SHP77 (cell line): ENCODE results near the gene ZNF133.
"Not testable (repeated sequence)": the region's sequence is repeated elsewhere in the genome, so short reads cannot be mapped to it uniquely, and the experiment has no call there.

Experiments
- DNase-seq, 2 experiments: peaks; one replicate each; lab custom pipeline; 2025; lab: John Stamatoyannopoulos, UW

The ZNF133 gene

GRCh38 chr20:18287915-18288748, at the start of gene ZNF133:
ZNF133 (plus strand) TSS chr20:18288527; CDS start chr20:18305687, 17,160 bp downstream.
- DNase-seq, result peak; percentile 95 to 97

DNA sequence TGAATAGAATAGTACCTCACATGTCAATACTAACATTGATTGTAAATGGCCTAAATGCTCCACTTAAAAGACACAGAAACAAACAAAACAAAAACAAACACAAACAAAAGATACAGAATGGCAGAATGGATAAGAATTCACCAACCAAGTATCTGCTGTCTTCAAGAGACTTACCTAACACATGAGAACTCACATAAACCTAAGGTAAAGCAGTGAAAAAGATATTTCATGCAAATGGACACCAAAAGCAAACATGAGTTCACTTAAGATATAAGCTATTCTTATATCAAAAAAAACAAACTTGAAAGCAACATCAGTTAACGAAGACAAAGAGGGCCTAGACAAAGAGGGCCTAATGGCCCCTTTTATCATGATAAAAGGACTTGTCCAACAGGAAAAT, 47.3 kb upstream of the ZNF133 start:
- DNase-seq, result no peak

GRCh38 chr20:18243802-18244201, 44.5 kb upstream of the ZNF133 start:
- DNase-seq, result no peak

DNA sequence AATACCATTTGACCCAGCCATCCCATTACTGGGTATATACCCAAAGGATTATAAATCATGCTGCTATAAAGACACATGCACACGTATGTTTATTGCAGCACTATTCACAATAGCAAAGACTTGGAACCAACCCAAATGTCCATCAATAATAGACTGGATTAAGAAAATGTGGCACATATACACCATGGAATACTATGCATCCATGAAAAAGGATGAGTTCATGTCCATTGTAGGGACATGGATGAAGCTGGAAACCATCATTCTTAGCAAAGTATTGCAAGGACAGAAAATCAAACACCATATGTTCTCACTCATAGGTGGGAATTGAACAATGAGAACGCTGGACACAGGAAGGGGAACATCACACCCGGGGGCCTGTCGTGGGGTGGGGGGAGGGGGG, 39.8 kb upstream of the ZNF133 start:
- DNase-seq, result not testable (repeated sequence)

DNA sequence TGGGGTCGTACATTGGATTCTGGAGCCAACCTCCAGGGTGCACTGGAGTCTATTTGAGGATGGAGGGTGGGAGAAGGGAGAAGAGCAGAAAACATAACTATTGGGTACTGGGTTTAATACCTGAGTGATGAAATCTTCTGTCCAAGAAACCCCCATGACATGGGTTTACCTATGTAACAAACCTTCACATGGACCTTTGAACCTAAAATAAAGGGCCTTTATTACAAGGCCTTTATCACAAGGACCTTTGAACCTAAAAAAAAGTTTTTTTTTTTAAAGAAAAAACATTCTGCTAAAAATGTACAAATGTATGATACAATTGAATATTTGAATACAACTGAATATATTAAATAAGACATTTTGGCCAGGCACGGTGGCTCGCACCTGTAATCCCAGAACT, 38.1 kb upstream of the ZNF133 start:
- no peak for DNase-seq

GRCh38 chr20:18252597-18253451, 35.5 kb upstream of the ZNF133 start:
- DNase-seq, result no peak

DNA sequence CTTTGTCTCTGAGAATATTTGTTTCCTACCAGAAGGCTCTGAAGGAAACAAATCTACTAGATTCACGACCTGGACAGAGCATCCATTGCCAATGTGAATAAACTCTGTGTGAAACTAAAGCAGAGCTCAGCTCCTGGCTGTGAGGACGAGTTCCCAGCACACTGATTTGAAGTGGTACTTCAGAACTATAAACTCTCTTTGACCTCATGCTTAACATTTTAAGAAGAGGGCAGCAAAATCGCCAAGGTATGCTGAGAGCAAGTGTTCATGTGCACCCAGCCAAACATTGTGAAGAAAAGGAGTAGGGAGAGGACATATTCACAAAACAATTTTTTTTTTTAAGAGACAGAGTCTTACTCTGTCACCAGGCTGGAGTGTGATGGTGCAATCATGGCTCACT, 33.7 kb upstream of the ZNF133 start:
- DNase-seq, result no peak

DNA sequence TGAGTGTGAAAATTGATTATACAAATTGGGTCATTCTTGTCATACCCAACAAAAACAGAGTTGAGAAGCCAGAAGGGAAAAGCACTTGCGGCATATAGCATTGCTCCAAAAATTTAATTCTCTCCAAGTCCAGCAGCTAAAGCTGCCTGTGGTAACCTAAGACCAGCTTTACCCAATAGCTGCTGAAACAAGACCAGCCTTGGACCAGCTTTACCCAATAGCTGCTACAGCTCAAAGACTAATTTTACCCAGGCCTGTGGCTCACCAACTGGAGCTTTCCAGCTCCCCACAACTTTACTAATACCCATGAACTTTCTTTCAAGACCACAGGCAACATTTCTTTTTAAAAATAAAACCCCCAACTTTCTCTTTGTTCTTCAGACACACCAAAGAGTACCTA, 32.8 kb upstream of the ZNF133 start:
- DNase-seq, result no peak

- no peak for DNase-seq
These were observed 31.8 kb upstream of the ZNF133 start for GRCh38 chr20:18256440-18257090.

GRCh38 chr20:18258126-18258860, 30.0 kb upstream of the ZNF133 start:
- peak in 1 of 2 experiments; percentile 24 for DNase-seq

GRCh38 chr20:18259730-18260129, 28.6 kb upstream of the ZNF133 start:
- no peak for DNase-seq

DNA sequence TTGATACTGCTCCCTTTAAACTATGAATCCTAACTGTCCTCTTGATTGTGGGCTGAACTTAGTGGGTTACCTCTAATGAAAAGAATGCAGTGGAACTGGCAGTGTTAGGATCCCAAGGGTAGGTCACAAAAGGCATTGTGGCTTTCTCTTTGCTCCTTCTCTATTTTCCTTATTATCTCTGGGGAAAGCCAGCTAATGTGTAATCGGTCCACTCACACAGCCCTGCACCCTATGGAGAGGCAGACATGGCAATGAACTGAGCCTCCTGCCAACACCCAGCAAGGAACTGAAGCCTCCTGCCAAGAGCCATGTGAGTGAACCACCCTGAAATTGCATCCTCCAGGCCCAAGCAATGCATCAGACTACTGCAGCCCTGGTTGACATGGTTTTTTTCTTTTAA, 24.6 kb upstream of the ZNF133 start:
- DNase-seq, result no peak

DNA sequence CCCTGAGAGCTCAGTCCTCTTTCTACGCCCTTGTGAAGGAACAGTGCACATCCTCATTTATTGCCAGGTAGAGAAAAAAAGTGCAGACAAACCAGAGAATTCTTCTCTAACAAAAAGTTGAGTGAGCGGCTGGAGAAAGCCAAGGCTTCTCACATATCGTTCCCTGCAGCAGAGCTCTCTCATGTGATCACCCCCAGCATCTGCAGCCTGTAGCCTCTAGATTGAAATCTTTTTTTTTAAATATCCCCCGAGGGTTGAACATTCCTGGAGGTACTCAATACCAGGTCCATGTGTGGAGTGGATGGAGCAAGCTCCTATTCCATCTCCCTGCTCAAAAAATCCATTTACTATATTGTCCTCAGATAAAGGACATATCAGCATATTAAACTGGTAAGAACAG, 22.9 kb upstream of the ZNF133 start:
- no peak for DNase-seq

- DNase-seq, result no peak
These were observed 22.0 kb upstream of the ZNF133 start for GRCh38 chr20:18266282-18266681.

- no peak for DNase-seq
These were observed 20.5 kb upstream of the ZNF133 start for GRCh38 chr20:18267815-18268214.

DNA sequence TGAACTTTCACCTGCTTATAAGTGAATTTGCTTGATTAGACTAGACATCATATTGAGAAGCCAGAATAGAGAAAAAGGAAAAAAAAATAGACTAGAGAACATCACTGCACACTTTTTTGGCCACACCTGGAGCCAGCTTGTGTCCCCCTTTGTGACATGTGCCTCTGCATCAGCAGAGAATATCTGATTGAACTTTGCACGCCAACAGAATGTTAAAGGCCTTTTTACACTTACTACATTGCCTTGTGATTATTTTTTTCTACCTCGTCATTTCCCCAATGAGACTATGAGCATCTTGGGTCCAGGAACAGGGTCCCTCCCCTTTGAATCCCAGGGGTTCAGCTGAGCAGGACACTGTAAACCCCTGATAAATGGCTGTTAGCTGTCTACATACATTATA, 17.2 kb upstream of the ZNF133 start:
- no peak for DNase-seq

DNA sequence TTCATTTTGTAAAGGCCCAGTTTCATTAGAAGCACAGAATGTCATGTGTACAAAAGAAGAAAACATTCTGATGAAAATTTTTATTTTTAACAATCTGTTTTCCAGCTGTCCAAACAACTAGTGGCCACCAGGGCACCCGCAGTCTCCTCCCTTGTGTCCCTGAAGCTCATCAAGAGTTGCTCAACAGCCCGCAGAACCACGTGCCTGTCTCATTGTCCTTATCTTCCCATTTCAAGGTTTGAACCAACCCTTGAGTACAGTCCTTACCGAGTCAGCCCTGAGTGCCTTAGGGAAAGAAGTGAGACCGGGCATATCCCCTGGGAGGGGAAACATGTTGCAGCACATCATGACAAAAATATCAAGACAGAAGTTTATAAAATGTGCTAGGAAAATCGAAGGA, 15.9 kb upstream of the ZNF133 start:
- DNase-seq, result peak; percentile 17 to 53

DNA sequence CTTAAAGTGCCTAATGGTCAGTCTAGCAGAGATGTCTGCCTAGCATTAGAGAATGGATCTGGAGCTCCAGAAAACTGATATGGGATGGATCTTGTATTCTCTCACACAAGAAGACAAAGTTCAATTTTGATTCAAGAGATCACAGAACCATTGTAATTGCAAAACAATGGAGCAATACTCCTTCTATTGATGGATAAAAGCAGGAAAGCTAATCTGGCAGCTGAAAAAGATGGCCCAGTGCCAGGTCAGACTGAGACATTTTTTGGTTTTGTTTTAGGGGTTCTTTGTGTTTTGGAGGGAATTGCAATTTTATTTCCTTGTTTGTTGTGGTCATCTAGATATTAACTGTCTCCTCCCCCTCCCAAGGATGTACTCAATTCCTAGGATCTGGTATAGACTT, 14.6 kb upstream of the ZNF133 start:
- DNase-seq, result no peak

- DNase-seq, result not testable (repeated sequence)
These were observed 12.4 kb upstream of the ZNF133 start for GRCh38 chr20:18275960-18276359.

GRCh38 chr20:18276821-18277220, 11.5 kb upstream of the ZNF133 start:
- DNase-seq, result peak; percentile 81 to 87

DNA sequence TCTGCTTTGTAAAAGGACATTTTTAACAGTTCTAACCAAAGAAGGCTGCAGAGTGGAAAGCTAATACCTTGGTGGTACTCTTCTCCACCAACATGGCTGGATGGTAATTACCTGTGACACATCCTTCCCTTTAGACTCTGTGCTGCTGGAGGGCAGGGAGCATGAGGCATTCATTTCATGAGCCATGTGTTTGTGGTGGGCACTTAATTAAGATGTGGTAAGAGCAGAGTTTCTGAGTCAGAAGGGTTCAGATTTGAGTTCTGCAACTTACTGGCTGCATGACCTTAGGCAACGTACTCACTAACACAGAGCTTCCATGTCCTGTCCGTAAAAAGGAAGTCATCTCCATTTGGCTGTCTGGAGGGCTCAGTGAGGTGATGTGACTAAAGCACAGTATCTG, 9.1 kb upstream of the ZNF133 start:
- DNase-seq, result no peak
